ENCODE results near the gene NLRP13.

DNA sequence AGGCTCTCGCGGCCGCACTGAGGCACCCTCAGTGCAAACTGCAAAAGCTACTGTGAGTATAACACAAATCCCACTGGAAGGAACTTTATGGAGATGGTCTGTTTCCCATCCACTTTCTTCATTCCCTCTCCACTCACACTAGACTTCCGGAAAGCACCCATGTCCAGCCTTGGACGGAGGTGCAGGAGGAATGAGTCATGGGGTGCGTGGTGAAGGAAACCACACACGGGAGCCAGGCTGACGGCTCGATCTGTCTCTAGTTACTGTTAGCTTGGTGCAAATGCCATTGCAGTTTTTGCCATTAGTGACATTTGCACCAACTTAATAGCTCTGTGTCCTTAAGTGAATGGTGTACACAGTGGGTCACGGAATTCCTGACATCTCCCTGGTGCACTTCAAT lies 30.1 kb upstream of the NLRP13 start:
- TF ChIP-seq POLR2A (IDR thresholded peaks at IDR 0.05; ENCODE audit: low read depth, low read length) = no peak
- no peak for TF ChIP-seq POLR2AphosphoS5 (IDR thresholded peaks at IDR 0.05; ENCODE audit: low read depth, low read length)
